Activated CD8-positive, alpha-beta T cell treated with anti-CD3 and anti-CD28 coated beads for 36 hours (primary cell): ENCODE data around the gene DGKE. TPM values are rescaled to one million over a fixed set of nuclear protein-coding genes. Genes with fewer than 3 reads are reported as not detected.
A peak's percentile ranks its signal among the peaks of the same experiment; 100 is the strongest.

Source experiments
- ATAC-seq: fragments of 200-7000 bp; cut with Tn5 transposase; one replicate; pipeline ENCODE4 v1.10.0; 2021; ENCODE audit warnings: mild to moderate bottlenecking, moderate library complexity
- CTCF ChIA-PET: fragments of 350-600 bp; sonication (Branson Sonifier 250); formaldehyde crosslinking; loops from one replicate; lab custom pipeline; 2021; ENCODE audit warnings: antibody characterized with exemption; lab: Charles Lee
- POLR2A ChIA-PET: fragments of 350-600 bp; sonication (Branson Sonifier 250); formaldehyde crosslinking; loops from one replicate; lab custom pipeline; 2021; ENCODE audit warnings: antibody characterized with exemption; lab: Charles Lee
- DNase-seq: peaks from one replicate; pipeline ENCODE4 v3.0.0-alpha.2; 2020
- H3K27ac Mint-ChIP-seq: one replicate; pipeline ENCODE4 v1.8.0; 2021; ENCODE audit warnings: mild to moderate bottlenecking, mixed read lengths
- H3K27me3 Mint-ChIP-seq: one replicate; pipeline ENCODE4 v1.8.0; 2021; ENCODE audit warnings: mixed read lengths
- H3K36me3 Mint-ChIP-seq: one replicate; pipeline ENCODE4 v1.8.0; 2021; ENCODE audit warnings: low read depth, mixed read lengths
- H3K4me1 Mint-ChIP-seq: one replicate; pipeline ENCODE4 v1.8.0; 2021; ENCODE audit warnings: low read depth, mixed read lengths
- H3K4me3 Mint-ChIP-seq: one replicate; pipeline ENCODE4 v1.8.0; 2021; ENCODE audit warnings: mild to moderate bottlenecking, moderate library complexity, mixed read lengths
- H3K9me3 Mint-ChIP-seq: one replicate; pipeline ENCODE4 v1.8.0; 2021; ENCODE audit warnings: mixed read lengths
- CTCF ChIP-seq: fragments of 200-600 bp; IDR thresholded peaks from one replicate; pipeline ENCODE4 v1.8.0; 2022; ENCODE audit warnings: antibody characterized with exemption, mild to moderate bottlenecking
- intact Hi-C: fragments of 100-400 bp; cut with micrococcal nuclease; formaldehyde crosslinking; loops from one replicate; pipeline ENCODE4 v1.10.0; 2022
- total RNA-seq, 2 experiments: library from RNA; stranded (reverse); gene quantifications; one replicate each; pipeline ENCODE4 v1.2.3, GENCODE V29; 2021

DGKE gene
- total RNA-seq, 2 experiments from 2014 or later, result 25.1 to 29.0 TPM

DNA sequence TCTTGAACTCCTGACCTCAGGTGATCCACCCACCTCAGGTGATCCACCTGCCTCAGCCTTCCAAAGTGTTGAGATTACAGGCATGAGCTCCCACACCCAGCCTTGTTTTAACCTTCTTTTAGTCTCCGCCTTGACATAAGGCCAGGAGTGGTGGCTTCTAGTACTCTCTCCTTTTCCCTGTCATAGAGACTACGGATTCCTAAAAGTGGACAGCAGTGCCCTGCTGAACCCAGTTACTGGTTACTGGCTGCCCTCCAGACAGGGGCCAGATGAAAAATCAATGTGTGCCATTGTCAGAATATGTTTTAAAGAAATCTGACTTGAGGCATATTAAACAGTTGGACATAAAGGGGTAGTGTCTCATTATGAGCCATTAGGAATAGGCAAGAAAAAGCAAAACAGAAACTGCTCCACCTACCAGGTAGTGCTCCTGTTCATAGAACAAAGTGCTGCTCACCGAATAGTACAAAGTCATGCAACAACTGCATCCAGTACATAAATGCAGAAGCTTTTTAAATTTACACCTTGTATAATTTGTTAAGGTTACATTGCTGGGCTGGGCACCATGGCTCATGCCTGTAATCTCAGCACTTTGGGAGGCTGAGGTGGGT lies 47.8 kb downstream of the DGKE start:
- Mint-ChIP-seq H3K9me3 (no peaks in the 10 kb centered on the region), H3K27me3 (no peaks in the 10 kb centered on the region), H3K36me3 (peaks cover 11% of the 10 kb centered on the region), H3K27ac (no peak overlapping the region), H3K4me1 (no peaks in the 10 kb centered on the region), H3K4me3 (no peak overlapping the region)
- POLR2A ChIA-PET, result no interaction called here
- intact Hi-C loops, result no loop called here
- CTCF ChIA-PET, result no interaction called here
- TF ChIP-seq CTCF, result no peak
- DNase-seq (no peak), ATAC-seq (no peak)

GRCh38 chr17:56883616-56884015 lies 49.7 kb downstream of the DGKE start:
- Mint-ChIP-seq H3K27ac (no peak overlapping the region), H3K27me3 (no peaks in the 10 kb centered on the region), H3K36me3 (peaks cover 29% of the 10 kb centered on the region), H3K9me3 (peaks cover 13% of the 10 kb centered on the region), H3K4me3 (no peak overlapping the region), H3K4me1 (no peaks in the 10 kb centered on the region)
- ATAC-seq (no peak), DNase-seq (no peak)
- CTCF ChIA-PET, result interaction anchor here (0.9 to 2.1 kb wide), 2 partner anchors 9 to 27 kb away, joined by 4 to 7 read pairs; no protein-coding TSS in a partner anchor
- TF ChIP-seq CTCF, result no peak
- intact Hi-C loops, result no loop called here
- POLR2A ChIA-PET, result interaction anchor here (2.1 kb wide), 1 partner anchor 13 kb away, joined by 5 read pairs; no protein-coding TSS in a partner anchor

DNA sequence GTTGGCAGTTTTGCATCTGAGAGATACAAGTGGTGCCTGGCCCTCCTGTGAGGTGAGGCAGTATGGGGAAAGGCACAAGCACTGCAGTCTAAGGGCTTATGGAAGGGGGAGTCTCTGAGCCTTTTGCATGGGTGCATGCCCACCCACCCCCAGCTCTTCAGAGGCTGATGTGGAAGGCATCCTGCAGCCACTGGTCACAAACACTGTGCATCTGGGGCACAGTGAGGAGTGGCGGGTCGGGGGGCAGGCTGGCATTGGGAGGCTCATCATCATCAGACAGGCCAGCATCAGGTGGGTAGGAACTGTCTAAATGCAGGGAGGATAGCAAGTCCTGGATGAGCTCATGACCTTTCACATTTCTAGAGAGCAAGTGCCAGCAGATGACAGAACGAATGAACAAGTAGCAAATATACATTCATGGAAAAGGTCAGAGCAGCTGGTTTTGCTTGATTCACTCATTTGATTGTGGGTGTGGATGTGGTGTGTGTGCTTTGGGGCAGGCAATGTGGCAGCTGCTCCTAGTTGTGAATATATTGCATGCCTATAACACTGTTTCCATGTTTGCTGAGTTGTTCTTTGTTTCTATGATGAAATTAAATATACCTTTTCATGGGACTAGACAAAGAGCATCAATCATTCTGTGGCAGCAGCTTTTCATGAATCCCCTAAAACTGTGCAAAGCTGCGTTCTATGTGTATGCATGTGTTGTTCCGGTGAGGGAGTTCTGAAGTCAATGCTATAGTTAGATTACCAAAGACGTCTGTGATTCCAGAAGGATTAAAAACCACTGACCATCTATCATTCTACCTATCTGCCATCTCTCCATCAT lies 50.7 kb downstream of the DGKE start:
- ChIA-PET CTCF (interaction anchor here (1.1 to 2.1 kb wide), 2 partner anchors 8 to 58 kb away, joined by 3 to 7 read pairs; no protein-coding TSS in a partner anchor), POLR2A (interaction anchor here (0.6 to 2.1 kb wide), 3 partner anchors 8 to 14 kb away, joined by 3 to 5 read pairs (median 4); no protein-coding TSS in a partner anchor)
- Mint-ChIP-seq H3K27ac (no peak overlapping the region), H3K27me3 (no peaks in the 10 kb centered on the region), H3K36me3 (peaks cover 40% of the 10 kb centered on the region), H3K9me3 (peaks cover 20% of the 10 kb centered on the region), H3K4me3 (no peak overlapping the region), H3K4me1 (no peaks in the 10 kb centered on the region)
- TF ChIP-seq CTCF, result no peak
- DNase-seq (no peak), ATAC-seq (peak; percentile 47)
- intact Hi-C loops, result no loop called here

- no peak overlapping the region for H3K4me3 Mint-ChIP-seq
- H3K9me3 Mint-ChIP-seq, result peaks cover 20% of the 10 kb centered on the region
- H3K4me1 Mint-ChIP-seq, result no peaks in the 10 kb centered on the region
- H3K27ac Mint-ChIP-seq, result no peak overlapping the region
- intact Hi-C loops, result no loop called here
- H3K36me3 Mint-ChIP-seq, result peaks cover 46% of the 10 kb centered on the region
- DNase-seq (no peak), ATAC-seq (no peak)
- POLR2A ChIA-PET, result interaction anchor here (1.0 to 2.1 kb wide), 3 partner anchors 9 to 34 kb away, joined by 3 to 5 read pairs (median 4); no protein-coding TSS in a partner anchor
- CTCF ChIA-PET, result interaction anchor here (1.1 to 2.1 kb wide), 2 partner anchors 7 to 58 kb away, joined by 3 to 7 read pairs; no protein-coding TSS in a partner anchor
- TF ChIP-seq CTCF, result no peak
- no peaks in the 10 kb centered on the region for H3K27me3 Mint-ChIP-seq
These were observed 51.3 kb downstream of the DGKE start for GRCh38 chr17:56885312-56885657.
